Neural cell (in vitro differentiated cells): ENCODE data around the gene NCKAP1.
"Not testable (repeated sequence)": the region's sequence is repeated elsewhere in the genome, so short reads cannot be mapped to it uniquely, and the experiment has no call there.

Experiments used
- EP300 ChIP-seq: fragments of 450-650 bp; conservative IDR thresholded peaks from 2 replicates; pipeline ENCODE4 v1.6.1; 2014; ENCODE audit warnings: antibody characterized with exemption, mild to moderate bottlenecking, moderate library complexity; ENCODE audit not compliant: poor library complexity, severe bottlenecking
- EZH2 ChIP-seq: fragments of 200-600, 300-800 bp; shearing (Covaris generic), sonication (generic); IDR thresholded peaks from 2 replicates; pipeline ENCODE4 v1.6.1; 2014; ENCODE audit warnings: antibody characterized with exemption, low read length, borderline replicate concordance, mild to moderate bottlenecking; ENCODE audit not compliant: insufficient read depth, poor library complexity, severe bottlenecking
- POLR2AphosphoS5 ChIP-seq: IDR thresholded peaks from 2 replicates; pipeline ENCODE4 v1.6.1; 2012
- RAD21 ChIP-seq: fragments of 450-650 bp; conservative IDR thresholded peaks from 2 replicates; pipeline ENCODE4 v1.6.1; 2014; ENCODE audit warnings: antibody characterized with exemption, mild to moderate bottlenecking, moderate library complexity
- SMC3 ChIP-seq: fragments of 450-650 bp; conservative IDR thresholded peaks from 2 replicates; pipeline ENCODE4 v1.6.1; 2014; ENCODE audit warnings: antibody characterized with exemption, mild to moderate bottlenecking, moderate library complexity; ENCODE audit not compliant: poor library complexity
- TF ChIP-seq, protein P1 (sequence below): fragments of 450-650 bp; IDR thresholded peaks from 2 replicates; pipeline ENCODE4 v1.5.1; 2014; ENCODE audit warnings: antibody characterized with exemption, mild to moderate bottlenecking, moderate library complexity; ENCODE audit not compliant: poor library complexity, severe bottlenecking

DNA sequence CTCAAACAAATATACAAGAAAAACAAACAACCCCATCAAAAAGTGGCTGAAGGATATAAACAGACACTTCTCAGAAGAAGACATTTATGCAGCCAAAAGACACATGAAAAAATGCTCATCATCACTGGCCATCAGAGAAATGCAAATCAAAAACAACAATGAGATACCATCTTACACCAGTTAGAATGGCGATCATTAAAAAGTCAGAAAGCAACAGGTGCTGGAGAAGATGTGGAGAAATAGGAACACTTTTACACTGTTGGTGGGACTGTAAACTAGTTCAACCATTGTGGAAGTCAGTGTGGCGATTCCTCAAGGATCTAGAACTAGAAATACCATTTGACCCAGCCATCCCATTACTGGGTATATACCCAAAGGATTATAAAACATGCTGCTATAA lies 77.4 kb downstream of the NCKAP1 start:
- not testable (repeated sequence) for TF ChIP-seq SMC3, EZH2, EP300, RAD21, POLR2AphosphoS5
- TF ChIP-seq, protein P1, sequence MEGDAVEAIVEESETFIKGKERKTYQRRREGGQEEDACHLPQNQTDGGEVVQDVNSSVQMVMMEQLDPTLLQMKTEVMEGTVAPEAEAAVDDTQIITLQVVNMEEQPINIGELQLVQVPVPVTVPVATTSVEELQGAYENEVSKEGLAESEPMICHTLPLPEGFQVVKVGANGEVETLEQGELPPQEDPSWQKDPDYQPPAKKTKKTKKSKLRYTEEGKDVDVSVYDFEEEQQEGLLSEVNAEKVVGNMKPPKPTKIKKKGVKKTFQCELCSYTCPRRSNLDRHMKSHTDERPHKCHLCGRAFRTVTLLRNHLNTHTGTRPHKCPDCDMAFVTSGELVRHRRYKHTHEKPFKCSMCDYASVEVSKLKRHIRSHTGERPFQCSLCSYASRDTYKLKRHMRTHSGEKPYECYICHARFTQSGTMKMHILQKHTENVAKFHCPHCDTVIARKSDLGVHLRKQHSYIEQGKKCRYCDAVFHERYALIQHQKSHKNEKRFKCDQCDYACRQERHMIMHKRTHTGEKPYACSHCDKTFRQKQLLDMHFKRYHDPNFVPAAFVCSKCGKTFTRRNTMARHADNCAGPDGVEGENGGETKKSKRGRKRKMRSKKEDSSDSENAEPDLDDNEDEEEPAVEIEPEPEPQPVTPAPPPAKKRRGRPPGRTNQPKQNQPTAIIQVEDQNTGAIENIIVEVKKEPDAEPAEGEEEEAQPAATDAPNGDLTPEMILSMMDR, result not testable (repeated sequence)
